Uterus (tissue), 4 donors: ENCODE measurements around the gene ACADVL. TPM values are rescaled to one million over a fixed set of nuclear protein-coding genes. Genes with fewer than 3 reads are reported as not detected.
A peak's percentile ranks its signal among the peaks of the same experiment; 100 is the strongest.

Experiments
- DNase-seq, 2 donors: peaks; one replicate each; pipeline ENCODE4 v3.0.0-alpha.2; 2019 to 2020
- H3K27ac ChIP-seq, 2 donors: fragments of 200-600 bp; sonication (generic); 1 replicate in 1 of 2; 2 replicates in 1 of 2; pipeline ENCODE4 v1.5.1; 2016 to 2018
- H3K27me3 ChIP-seq, 2 donors: fragments of 200-600 bp; sonication (generic); one replicate each; pipeline ENCODE4 v1.5.1; 2018 to 2019; ENCODE audit warnings: control low read depth in 1 of 2
- H3K36me3 ChIP-seq, 2 donors: fragments of 200-600 bp; sonication (generic); one replicate each; pipeline ENCODE4 v1.5.1; 2019; ENCODE audit warnings: control low read depth in 1 of 2
- H3K4me1 ChIP-seq, 2 donors: fragments of 200-600 bp; sonication (generic); one replicate each; pipeline ENCODE4 v1.5.1; 2018 to 2019; ENCODE audit warnings: control low read depth in 1 of 2
- H3K4me3 ChIP-seq, 2 donors: fragments of 200-600 bp; sonication (generic); 1 replicate in 1 of 2; 2 replicates in 1 of 2; pipeline ENCODE4 v1.5.1; 2018 to 2019; ENCODE audit warnings: mild to moderate bottlenecking in 1 of 2
- H3K9me3 ChIP-seq, 2 donors: fragments of 200-600 bp; sonication (generic); one replicate each; pipeline ENCODE4 v1.5.1; 2019; ENCODE audit warnings: control low read depth in 1 of 2
- POLR2A ChIP-seq, 2 donors: fragments of 450-650 bp; IDR thresholded peaks; one replicate each; pipeline ENCODE4 v1.6.1; 2016; ENCODE audit warnings: antibody characterized with exemption in 2 of 2, mild to moderate bottlenecking in 1 of 2, moderate library complexity in 1 of 2
- intact Hi-C: fragments of 100-400 bp; cut with DNase I; formaldehyde crosslinking; loops from one replicate; pipeline ENCODE4 v1.15.1; 2023; ENCODE audit warnings: low total_unique reads
- total RNA-seq, 4 donors: library from RNA; depleted of rRNA in 3 of 4; stranded (reverse); fragments of >200 nt in 3 of 4; gene quantifications; one replicate each; pipeline versions ENCODE4 v1.1.0 to v1.2.4, GENCODE V29; 2014 to 2023
- TF ChIP-seq, protein P1 (sequence below), 4 experiments: fragments of 200-600 bp in 2 of 4; fragments of 450-650 bp in 2 of 4; sonication (generic) in 2 of 4; IDR thresholded peaks; one replicate each; pipeline ENCODE4 v1.5.1; 2016 to 2019; ENCODE audit warnings: antibody characterized with exemption in 4 of 4, mild to moderate bottlenecking in 2 of 4, moderate library complexity in 1 of 4
- donor health status: DM: yes; HTN: yes; CAD: no.

Gene ACADVL
- total RNA-seq, 4 donors from 2014 or later: 167 to 800 (median 399) TPM

DNA sequence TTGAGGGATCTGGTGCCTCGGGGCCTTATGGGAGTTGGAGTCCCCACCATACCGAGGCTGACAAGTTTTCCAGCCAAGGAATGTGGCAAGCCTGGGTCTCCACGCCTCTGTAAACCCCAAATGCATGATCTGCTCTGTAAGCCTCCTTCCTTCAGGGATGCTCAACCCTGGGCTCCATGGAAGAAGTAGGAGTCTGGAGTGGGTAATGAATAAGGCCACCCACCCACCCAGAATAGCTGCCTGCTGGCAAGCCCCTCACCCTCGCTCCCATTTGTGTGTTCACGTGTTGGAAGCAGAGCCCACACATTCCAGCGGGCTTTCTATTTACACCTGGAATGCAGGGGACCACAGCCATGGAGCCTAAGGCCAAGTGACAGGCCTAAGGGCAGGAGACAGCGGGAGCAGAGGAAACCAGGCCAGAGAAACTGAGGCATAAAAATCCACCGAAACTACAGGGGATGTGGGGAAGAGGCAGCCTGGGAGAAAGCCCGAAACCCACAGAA is 4.6 kb upstream of the ACADVL start:
- intact Hi-C loops: no loop called here
- H3K9me3 ChIP-seq: no peaks in the 10 kb centered on the region
- H3K27ac ChIP-seq: peak overlapping the region; percentile 92 to 97
- no peaks in the 10 kb centered on the region for H3K27me3 ChIP-seq
- DNase-seq: no peak
- peaks cover 0 to 24% of the 10 kb centered on the region in 2 donors for H3K4me1 ChIP-seq
- H3K4me3 ChIP-seq: peak overlapping the region; percentile 39 to 71
- H3K36me3 ChIP-seq: no peaks in the 10 kb centered on the region
- TF ChIP-seq, protein P1, sequence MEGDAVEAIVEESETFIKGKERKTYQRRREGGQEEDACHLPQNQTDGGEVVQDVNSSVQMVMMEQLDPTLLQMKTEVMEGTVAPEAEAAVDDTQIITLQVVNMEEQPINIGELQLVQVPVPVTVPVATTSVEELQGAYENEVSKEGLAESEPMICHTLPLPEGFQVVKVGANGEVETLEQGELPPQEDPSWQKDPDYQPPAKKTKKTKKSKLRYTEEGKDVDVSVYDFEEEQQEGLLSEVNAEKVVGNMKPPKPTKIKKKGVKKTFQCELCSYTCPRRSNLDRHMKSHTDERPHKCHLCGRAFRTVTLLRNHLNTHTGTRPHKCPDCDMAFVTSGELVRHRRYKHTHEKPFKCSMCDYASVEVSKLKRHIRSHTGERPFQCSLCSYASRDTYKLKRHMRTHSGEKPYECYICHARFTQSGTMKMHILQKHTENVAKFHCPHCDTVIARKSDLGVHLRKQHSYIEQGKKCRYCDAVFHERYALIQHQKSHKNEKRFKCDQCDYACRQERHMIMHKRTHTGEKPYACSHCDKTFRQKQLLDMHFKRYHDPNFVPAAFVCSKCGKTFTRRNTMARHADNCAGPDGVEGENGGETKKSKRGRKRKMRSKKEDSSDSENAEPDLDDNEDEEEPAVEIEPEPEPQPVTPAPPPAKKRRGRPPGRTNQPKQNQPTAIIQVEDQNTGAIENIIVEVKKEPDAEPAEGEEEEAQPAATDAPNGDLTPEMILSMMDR (IDR thresholded peaks at IDR 0.05): no peak
- TF ChIP-seq POLR2A (IDR thresholded peaks at IDR 0.05): no peak

DNA sequence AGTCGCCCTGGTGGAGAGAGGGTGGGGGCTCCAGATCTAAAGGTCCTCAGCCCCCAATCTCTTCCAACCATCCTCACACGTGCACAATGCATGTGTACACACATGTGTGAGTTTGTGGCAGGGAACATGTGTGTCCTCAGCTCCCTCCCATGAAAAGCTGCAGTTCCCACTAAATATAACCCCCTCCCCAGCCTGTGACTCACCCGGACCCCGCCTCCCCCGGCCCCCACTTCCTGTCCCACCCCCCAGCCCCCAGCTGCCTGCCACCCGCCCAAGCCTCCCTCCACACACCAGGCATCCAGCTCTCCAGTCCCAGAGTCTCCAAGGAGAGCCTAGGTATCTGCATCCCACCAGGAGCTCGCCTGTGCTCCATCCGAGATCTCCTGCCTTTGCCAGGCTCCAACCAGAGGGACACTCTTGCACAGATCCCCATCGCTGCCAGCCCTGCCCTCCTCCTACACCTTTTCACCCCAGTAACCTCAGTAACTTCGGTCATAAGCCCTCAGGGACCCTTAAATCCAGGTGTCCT is 4.0 kb upstream of the ACADVL start:
- H3K9me3 ChIP-seq: no peaks in the 10 kb centered on the region
- intact Hi-C loops: no loop called here
- H3K4me3 ChIP-seq: peak overlapping the region in 1 of 2 donors; percentile 12
- no peak for DNase-seq
- peaks cover 0 to 24% of the 10 kb centered on the region in 2 donors for H3K4me1 ChIP-seq
- no peak for TF ChIP-seq POLR2A (IDR thresholded peaks at IDR 0.05)
- TF ChIP-seq, protein P1 (IDR thresholded peaks at IDR 0.05): no peak
- H3K27me3 ChIP-seq: no peaks in the 10 kb centered on the region
- no peaks in the 10 kb centered on the region for H3K36me3 ChIP-seq
- H3K27ac ChIP-seq: peak overlapping the region; percentile 92 to 97

DNA sequence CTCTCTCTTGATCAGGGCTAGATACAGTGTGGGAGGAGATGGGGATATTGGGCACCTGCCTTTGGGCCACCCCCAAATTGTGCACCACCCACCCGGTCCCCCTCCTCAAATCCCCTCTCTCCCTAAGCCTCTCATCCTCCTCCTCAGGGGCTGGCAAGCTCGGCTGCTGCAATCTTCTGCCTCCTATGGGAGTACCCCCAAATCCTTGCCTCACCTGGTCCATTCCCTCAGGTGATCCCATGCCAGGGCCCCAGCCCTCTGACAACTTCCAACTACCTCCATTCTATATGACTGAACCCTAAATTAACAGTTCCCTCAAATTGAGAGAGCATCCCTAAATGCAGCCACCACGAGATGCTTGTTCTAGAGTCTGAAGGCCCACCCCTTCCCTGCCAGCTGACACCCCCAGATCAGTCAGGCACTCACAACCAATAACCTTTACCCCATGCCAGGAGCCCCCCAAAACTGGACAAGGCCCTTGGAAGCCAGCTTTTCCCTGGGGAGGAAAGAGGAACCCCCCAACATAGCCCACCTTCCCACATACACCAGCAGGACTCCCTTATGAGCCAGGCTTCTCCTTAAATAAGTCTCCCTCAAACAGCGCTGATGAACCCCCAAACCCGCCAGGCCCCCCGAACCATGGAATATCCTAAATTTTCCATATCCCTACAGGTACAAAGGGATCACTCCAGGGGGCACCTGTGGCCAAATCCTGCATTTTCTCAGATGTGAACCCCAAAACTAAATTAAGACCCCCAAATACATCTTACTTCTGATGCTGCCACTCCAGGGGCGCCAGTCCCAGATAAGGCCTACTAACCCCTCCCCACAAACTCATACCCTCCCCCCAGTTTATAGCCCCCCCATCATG is 3.3 kb upstream of the ACADVL start:
- H3K9me3 ChIP-seq: no peaks in the 10 kb centered on the region
- peak overlapping the region; percentile 92 to 97 for H3K27ac ChIP-seq
- intact Hi-C loops: no loop called here
- TF ChIP-seq, protein P1 (IDR thresholded peaks at IDR 0.05): no peak
- no peak for TF ChIP-seq POLR2A (IDR thresholded peaks at IDR 0.05)
- H3K36me3 ChIP-seq: no peaks in the 10 kb centered on the region
- no peak for DNase-seq
- peak overlapping the region; percentile 47 to 59 for H3K4me3 ChIP-seq
- H3K27me3 ChIP-seq: no peaks in the 10 kb centered on the region
- H3K4me1 ChIP-seq: peaks cover 0 to 24% of the 10 kb centered on the region in 2 donors

DNA sequence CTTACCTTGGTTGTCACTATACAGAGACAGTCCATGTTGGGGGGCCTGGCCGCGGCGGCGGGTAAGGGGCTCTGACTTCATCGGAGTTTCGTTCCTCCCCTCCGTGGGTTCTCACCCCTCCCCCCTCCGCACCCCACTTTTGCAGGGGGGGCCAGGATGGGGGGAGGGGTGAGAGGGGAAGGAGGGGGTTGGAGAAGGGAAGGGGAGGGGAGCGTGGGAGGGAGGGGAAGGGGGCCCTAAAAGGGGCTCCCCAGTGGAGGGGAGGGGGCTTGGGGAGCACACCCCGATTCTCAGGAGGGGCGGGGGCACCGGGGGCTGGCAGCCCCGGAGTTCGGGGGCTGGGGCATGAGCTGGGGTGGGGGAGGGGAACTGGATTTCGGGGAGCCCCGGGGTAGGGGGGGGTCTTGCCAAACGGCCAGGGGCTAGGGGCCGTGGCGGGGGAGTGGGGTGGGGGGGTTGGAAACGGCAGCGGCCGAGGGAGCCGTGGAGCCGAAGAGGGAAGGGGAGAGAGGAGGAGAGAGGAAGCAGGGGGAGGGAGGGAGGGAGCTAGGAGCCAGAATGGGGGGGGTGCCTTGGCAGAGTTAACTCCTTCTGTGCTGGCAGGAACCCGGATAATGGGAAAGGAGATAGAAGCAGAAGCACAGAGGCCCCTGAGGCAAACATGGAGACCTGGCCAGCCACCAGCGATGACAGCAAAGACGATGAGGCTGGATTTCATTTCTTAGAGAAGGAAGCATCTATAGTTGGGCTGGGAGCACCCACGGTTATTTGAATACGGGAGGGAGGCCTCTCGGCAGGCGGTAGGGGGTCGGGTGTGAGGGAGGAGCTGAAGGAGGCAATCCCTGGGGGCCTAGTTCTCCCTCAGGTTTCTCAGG is 2.4 kb upstream of the ACADVL start:
- peak overlapping the region; percentile 92 to 97 for H3K27ac ChIP-seq
- peak overlapping the region; percentile 47 to 59 for H3K4me3 ChIP-seq
- no peaks in the 10 kb centered on the region for H3K27me3 ChIP-seq
- DNase-seq: peak; percentile 68 to 84
- intact Hi-C loops: no loop called here
- no peaks in the 10 kb centered on the region for H3K36me3 ChIP-seq
- H3K4me1 ChIP-seq: peaks cover 0 to 24% of the 10 kb centered on the region in 2 donors
- H3K9me3 ChIP-seq: no peaks in the 10 kb centered on the region
- TF ChIP-seq POLR2A (IDR thresholded peaks at IDR 0.05): no peak
- TF ChIP-seq, protein P1 (IDR thresholded peaks at IDR 0.05): no peak
